HG02642 (cell line): ENCODE results near the gene CCDC138.
"Not testable (repeated sequence)": the region's sequence is repeated elsewhere in the genome, so short reads cannot be mapped to it uniquely, and the experiment has no call there.

Experiments used
- ATAC-seq: cut with Tn5 transposase; IDR thresholded peaks from one replicate; pipeline ENCODE4 v1.9.1; 2021; ENCODE audit warnings: mild to moderate bottlenecking; ENCODE audit not compliant: unreplicated experiment, poor library complexity

CCDC138 gene

DNA sequence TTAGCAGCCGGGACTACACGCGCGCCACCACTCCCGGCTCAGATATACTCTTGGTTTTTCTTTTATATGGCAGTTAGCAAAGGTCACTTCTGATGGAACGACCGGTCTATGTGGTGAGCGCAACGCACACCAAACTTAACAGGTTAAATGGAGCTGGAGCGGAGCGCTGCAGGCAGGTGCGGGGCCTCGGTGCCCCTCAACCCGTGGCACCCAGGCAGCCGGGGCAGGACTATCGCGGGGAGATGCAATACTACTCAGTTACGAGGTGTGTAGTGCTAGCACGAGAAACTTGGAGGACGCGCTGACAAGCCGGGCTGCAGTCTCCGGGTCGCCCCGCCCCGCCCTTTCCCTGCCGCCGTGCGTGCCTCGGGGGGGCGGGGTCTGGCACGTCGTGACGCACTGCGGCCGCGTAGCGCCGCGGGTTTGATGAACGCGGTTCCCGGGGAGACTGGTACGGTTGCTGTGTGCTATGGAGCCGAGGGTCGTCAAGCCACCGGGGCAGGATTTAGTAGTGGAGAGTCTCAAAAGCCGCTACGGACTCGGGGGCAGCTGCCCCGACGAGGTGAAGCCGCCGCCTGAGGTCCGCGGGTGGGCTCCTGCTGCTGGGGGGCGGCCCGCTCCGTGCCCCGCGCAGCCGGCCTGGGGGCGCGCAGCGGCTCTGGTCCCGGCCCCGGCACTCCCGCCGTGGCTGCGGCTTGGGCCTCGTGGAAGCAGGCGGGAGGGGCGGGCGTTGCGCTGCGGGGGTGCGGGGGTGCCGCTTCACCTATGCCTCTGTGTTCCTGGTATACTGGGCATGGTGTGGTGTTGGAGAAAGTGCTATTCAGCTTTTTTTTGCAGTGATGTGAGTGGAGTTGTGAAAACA, at the start of gene CCDC138:
Gene CCDC138, plus strand, starts transcription at position 418 of the 862 bp plus-strand sequence. Its CDS starts 52 bp downstream, at position 470.
- ATAC-seq: peak; percentile 98

DNA sequence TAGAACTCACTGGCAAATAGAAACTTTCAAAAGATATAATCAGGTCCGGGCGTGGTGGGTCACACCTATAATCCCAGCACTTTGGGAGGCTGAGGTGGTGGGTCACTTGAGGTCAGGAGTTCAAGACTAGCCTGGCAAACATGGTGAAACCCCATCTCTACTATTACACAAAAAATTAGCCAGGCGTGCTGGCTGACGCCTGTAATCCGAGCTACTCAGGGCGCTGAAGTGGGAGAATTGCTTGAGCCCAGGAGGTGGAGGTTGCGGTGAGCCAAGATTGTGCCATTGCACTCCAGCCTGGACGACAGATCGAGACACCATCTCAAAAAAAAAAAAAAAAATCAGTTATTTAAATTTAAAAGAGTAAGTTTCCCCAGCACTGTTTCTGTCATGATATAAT, 28.6 kb upstream of the CCDC138 start:
- ATAC-seq: not testable (repeated sequence)

DNA sequence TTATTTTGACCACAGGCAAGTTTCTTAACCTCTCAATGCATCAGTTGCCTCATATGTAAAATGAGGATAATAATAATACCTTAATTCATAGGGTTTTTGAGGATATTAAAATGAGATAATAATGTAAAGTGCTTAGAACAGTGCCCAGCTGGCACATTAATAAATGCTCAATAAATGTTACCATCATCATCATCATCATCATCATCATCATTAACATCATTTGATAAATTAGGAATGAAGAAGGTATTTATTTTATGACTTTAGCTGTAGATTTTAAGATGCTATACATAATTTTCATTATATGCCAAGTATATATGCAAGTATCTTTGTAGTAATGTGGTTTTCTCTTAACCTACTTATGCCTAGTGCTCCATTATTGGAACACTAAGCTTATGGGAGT, 24.0 kb upstream of the CCDC138 start:
- ATAC-seq: not testable (repeated sequence)

DNA sequence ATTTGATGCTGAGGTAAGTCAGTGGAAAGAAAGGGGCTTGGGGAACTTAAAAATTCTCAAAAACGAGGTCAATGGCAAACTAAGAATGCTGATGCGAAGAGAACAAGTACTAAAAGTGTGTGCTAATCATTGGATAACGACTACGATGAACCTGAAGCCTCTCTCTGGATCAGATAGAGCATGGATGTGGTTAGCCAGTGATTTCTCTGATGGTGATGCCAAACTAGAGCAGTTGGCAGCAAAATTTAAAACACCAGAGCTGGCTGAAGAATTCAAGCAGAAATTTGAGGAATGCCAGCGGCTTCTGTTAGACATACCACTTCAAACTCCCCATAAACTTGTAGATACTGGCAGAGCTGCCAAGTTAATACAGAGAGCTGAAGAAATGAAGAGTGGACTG, 19.9 kb upstream of the CCDC138 start:
- not testable (repeated sequence) for ATAC-seq

- not testable (repeated sequence) for ATAC-seq
These were observed 18.7 kb upstream of the CCDC138 start for GRCh38 chr2:108767859-108768258.

GRCh38 chr2:108776475-108776874, 10.1 kb upstream of the CCDC138 start:
- ATAC-seq: peak; percentile 69

DNA sequence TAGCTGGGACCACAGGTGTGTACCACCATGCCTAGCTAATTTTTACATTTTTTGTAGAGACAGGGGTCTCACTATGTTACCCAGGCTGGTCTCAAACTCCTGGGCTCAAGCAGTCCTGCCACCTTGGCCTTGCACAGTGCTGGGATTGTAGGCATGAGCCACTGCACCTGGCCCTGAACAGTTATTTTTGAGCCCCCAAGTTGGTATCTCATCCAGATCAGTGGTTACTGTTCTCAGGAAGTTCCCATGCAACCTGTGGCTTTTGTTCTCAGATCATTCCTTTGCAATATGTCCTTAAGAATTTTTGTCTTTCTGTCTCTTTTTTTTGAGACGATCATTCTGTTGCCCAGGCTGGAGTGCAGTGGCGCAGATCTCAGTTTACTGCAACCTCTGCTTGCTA, 7.7 kb upstream of the CCDC138 start:
- ATAC-seq: no peak

DNA sequence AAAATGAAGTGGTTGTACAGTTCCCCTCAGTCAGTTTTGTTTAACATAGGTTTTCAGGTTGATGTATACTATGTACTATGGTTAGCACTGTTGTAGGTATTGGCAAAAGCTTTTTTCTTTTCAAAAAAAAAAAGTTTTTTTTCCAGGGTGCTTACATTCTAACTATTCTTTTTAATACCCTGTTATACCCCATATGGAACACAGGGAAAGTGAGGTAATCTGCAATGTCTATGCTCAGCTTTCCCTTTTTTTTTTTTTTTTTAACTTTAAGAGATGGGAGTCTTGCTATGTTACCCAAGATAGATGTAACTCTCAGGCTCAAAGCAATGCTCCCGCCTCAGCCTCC, 590 bp upstream of the CCDC138 start:
- no peak for ATAC-seq

GRCh38 chr2:108787216-108787541, 608 bp downstream of the CCDC138 start:
- ATAC-seq: no peak

DNA sequence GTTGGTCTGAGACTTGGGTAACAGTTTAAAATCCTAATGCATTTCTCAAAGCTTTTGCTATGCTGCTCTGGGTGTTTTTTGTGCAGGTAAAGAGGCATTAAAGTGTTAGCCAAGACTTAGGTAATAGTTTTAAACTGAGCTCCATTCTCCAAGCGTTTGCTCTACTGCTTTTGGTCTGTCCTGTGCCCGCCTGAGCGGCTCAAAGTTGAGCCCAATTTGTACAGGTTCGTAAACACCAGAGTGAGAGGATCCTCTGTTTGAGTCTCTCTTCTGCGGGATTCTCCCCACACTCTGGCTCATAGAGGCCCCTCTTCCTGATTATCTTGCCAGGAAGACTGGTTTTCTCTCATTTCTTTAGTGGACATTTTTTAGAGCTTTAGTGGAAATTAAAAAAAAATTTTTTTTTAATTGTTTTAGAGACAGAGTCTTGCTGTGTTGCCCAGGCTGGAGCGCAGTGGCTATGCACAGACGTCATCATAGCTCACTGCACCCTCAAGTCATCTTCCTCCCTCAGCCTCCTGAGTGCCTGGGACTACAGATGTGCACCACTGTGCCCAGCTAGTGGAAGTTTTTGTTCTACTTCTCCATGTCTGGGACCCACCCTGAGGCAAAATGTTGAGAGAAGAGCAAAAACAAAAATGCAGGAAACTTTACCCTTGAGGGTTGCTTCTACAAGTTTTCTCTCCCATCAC, 16.6 kb downstream of the CCDC138 start:
- no peak for ATAC-seq

GRCh38 chr2:108805032-108805431, 18.5 kb downstream of the CCDC138 start:
- ATAC-seq: no peak

DNA sequence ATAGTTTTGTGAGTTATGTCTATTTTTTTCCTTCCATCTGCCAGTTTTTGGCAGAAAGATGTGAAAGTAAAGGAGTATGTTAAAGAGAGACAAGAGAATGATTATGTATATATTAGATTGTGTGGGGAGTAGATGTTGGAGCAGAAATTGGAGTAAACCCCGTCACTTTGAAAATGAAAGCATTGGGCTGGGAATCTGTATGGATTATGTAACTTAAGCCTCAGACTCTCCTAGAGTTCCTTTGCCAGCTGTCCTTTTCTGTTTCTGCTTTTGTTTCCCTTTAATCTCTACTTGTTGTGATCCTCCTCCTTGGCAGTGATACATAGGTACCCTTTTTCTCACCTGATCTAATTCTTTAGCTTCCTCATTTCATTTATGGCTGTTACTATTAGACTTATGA, 19.2 kb downstream of the CCDC138 start:
- no peak for ATAC-seq

DNA sequence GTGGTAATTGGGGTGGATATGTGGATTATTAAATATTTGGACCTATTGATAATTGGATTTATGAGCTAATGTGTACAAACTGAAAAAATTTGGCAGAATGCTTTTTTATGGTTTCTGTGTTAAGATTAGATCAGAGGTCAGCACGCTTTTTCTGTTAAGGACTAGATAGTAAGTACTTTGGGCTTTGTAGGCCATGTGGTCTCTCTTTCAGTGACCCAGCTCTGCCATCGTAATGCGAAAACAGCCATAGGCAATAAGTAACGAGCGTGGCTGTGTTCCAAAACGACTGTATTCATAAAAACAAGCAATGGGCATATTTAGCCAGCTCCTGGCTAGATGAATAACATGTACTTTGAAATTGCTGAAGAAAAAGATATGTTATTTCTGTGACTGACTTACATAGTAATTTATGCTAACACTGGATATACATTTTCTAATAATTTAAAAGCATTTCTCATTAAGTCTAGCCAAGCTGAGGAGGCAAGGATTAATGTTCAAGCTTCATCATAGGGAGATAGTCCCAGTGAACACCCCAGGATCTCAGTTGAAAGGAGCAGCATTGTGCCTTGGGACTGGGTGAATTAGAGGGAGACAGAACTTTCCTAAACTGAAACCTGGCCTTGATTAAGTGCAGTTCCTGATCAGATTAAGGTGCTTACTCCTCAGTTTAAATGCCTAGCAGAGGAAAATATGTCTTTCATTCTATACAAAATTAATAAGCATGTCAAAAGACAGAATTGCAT, 20.0 kb downstream of the CCDC138 start:
- no peak for ATAC-seq

- ATAC-seq: no peak
These were observed 23.4 kb downstream of the CCDC138 start for GRCh38 chr2:108809936-108810335.

DNA sequence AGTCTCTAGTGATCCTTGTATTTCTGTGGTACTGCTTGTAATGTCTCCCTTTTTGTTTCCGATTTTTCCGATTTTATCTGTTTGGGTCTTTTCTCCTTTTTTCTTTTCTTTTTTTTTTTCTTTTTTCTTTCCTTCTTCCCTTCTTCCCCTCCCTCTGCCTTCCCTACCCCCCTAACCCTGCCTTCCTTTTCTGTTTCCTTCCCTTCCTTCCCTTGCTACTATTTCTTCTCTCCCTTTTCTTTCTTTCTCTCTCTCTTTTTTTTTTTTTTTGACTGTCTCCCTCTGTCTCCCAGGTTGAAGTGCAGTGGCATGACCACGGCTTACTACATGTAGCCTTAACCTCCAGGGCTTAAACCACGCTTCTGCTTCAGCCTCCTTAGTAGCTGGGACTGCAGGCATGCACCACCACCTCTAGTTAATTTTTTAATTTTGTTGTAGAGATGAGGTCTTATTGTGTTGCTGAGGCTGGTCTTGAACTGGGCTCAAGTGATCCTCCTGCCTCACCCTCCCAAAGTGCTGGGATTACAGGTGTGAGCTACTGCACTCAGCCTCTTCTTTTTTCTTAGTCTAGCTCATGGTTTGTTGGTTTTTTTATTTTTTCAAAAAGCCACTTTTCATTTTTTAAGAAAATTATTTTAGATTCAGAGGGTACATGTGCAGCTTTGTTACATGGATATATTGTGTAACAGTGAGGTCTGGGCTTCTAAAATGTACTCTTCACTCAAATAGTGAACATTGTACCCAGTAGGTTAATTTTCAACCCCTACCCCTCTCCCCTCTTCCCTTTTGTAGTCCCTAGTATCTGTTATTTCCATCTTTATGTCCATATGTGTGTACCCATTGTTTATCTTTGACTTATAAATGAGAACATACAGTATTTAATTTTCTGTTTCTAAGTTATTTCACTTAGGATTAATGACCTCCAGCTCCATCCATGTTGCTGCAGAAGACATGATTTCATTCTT, 24.7 kb downstream of the CCDC138 start:
- ATAC-seq: no peak

DNA sequence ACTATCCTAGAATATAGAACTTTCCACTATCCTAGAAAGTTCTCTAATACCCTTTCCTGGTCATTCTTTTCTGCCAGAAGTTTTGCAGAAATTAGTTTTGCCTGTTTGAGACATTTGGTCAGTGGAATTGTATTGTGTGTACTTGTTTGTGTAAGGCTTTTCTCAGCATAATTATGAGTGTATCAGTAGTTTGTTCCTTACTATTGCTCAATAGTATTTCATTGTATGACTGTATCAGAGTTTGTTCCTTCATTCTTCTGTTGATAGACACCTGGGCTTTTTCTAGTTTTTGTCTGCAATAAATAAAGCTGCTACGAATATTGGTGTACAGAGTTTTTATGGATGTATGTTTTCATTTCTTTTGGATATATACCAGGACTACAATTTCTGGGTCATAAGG, 27.2 kb downstream of the CCDC138 start:
- ATAC-seq: no peak

- ATAC-seq: no peak
These were observed 33.9 kb downstream of the CCDC138 start for GRCh38 chr2:108820482-108820881.

- no peak for ATAC-seq
These were observed 36.7 kb downstream of the CCDC138 start for GRCh38 chr2:108823286-108823685.

- ATAC-seq: no peak
These were observed 37.9 kb downstream of the CCDC138 start for GRCh38 chr2:108824316-108825070.
